ENCODE results near the gene CUL2. TPM values are rescaled to one million over a fixed set of nuclear protein-coding genes. Genes with fewer than 3 reads are reported as not detected.
"Not testable (repeated sequence)": the region's sequence is repeated elsewhere in the genome, so short reads cannot be mapped to it uniquely, and the experiment has no call there.

CUL2 gene
- total and polyA plus RNA-seq, 2 experiments from 2014 or later, result 17.2 to 38.3 TPM

GRCh38 chr10:34994565-34995142, 95.5 kb downstream of the CUL2 start:
- Histone ChIP-seq H3K4me2 (no peak overlapping the region), H3K4me3 (no peak overlapping the region), H3K4me1 (ENCODE audit: insufficient read depth) (no peaks in the 10 kb centered on the region), H2AFZ (no peak overlapping the region), H3F3A (replicated peaks; ENCODE audit: low read depth) (no peaks in the 10 kb centered on the region), H4K20me1 (replicated peaks; ENCODE audit: insufficient read depth) (no peaks in the 10 kb centered on the region), H3K36me3 (ENCODE audit: insufficient read depth) (no peaks in the 10 kb centered on the region), H3K79me2 (replicated peaks; ENCODE audit: insufficient read depth) (no peaks in the 10 kb centered on the region), H3K27ac (ENCODE audit: low read depth) (no peak overlapping the region), H3K27me3 (ENCODE audit: insufficient read depth) (no peaks in the 10 kb centered on the region), H3K9me2 (ENCODE audit: insufficient read depth) (no peaks in the 10 kb centered on the region)
- ATAC-seq (peak; percentile 91), DNase-seq (ENCODE audit: low spot score) (peak; percentile 99)
- no peaks in the 10 kb centered on the region; the same call in 1 of the 3 replicates for H3K9me3 Mint-ChIP-seq
- H3K27ac Mint-ChIP-seq, result 0 out of 2 replicates have a peak overlapping the region, but pooled peaks have one; percentile 47
- H3K27me3 Mint-ChIP-seq (ENCODE audit: insufficient read depth, low read depth, poor library complexity), result no peaks in the 10 kb centered on the region
- H3K4me1 Mint-ChIP-seq, result peaks cover 22% of the 10 kb centered on the region
- H3K4me3 Mint-ChIP-seq, result no peak overlapping the region
- TF ChIP-seq CTCF (conservative IDR thresholded peaks at IDR 0.05; ENCODE audit: low read depth in 2 of 2) (peak; percentile 75 to 91), EZH2 (IDR thresholded peaks at IDR 0.05; ENCODE audit: low read depth, unreplicated experiment) (no peak), CREB1 (CRISPR knock-in tag; IDR thresholded peaks at IDR 0.05; ENCODE audit: low read depth) (peak; percentile 70)
- no peaks in the 10 kb centered on the region; the same call in 2 of the 3 replicates for H3K36me3 Mint-ChIP-seq (ENCODE audit: low read depth)

- H3K27ac ChIP-seq (ENCODE audit: low read depth), result no peak overlapping the region
- DNase-seq (ENCODE audit: low spot score) (no peak), ATAC-seq (no peak)
- no peaks in the 10 kb centered on the region; the same call in 1 of the 3 replicates for H3K9me3 Mint-ChIP-seq
- H3K4me1 Mint-ChIP-seq, result peaks cover 22% of the 10 kb centered on the region
- H3K36me3 ChIP-seq (ENCODE audit: insufficient read depth), result no peaks in the 10 kb centered on the region
- H3K4me3 Mint-ChIP-seq, result no peak overlapping the region
- no peaks in the 10 kb centered on the region; the same call in 2 of the 3 replicates for H3K36me3 Mint-ChIP-seq (ENCODE audit: low read depth)
- H3K79me2 ChIP-seq (replicated peaks; ENCODE audit: insufficient read depth), result no peaks in the 10 kb centered on the region
- H3K27me3 Mint-ChIP-seq (ENCODE audit: insufficient read depth, low read depth, poor library complexity), result no peaks in the 10 kb centered on the region
- H4K20me1 ChIP-seq (replicated peaks; ENCODE audit: insufficient read depth), result no peaks in the 10 kb centered on the region
- H3K4me3 ChIP-seq, result no peak overlapping the region
- no peak overlapping the region for H3K27ac Mint-ChIP-seq
- H3K27me3 ChIP-seq (ENCODE audit: insufficient read depth), result no peaks in the 10 kb centered on the region
- H3K4me2 ChIP-seq, result no peak overlapping the region
- TF ChIP-seq CTCF (conservative IDR thresholded peaks at IDR 0.05; ENCODE audit: low read depth in 2 of 2), result no peak
- no peak for TF ChIP-seq EZH2 (IDR thresholded peaks at IDR 0.05; ENCODE audit: low read depth, unreplicated experiment)
- no peak for TF ChIP-seq JUNB (IDR thresholded peaks at IDR 0.05; ENCODE audit: unreplicated experiment)
- no peak for TF ChIP-seq ZNF331 (CRISPR knock-in tag; IDR thresholded peaks at IDR 0.05; ENCODE audit: low read depth)
- no peak for TF ChIP-seq REST (IDR thresholded peaks at IDR 0.05; ENCODE audit: unreplicated experiment)
- no peak for TF ChIP-seq CREB1 (CRISPR knock-in tag; IDR thresholded peaks at IDR 0.05; ENCODE audit: low read depth)
- no peak for TF ChIP-seq ZNF114 (CRISPR knock-in tag; IDR thresholded peaks at IDR 0.05)
- TF ChIP-seq EZH2phosphoT487 (IDR thresholded peaks at IDR 0.05; ENCODE audit: unreplicated experiment), result no peak
- no peak for TF ChIP-seq NANOG (IDR thresholded peaks at IDR 0.05; ENCODE audit: borderline replicate concordance)
- H3K9me2 ChIP-seq (ENCODE audit: insufficient read depth), result no peaks in the 10 kb centered on the region
- no peaks in the 10 kb centered on the region for H3F3A ChIP-seq (replicated peaks; ENCODE audit: low read depth)
- no peaks in the 10 kb centered on the region for H3K4me1 ChIP-seq (ENCODE audit: insufficient read depth)
- no peak overlapping the region for H2AFZ ChIP-seq
These were observed 96.4 kb downstream of the CUL2 start for GRCh38 chr10:34993782-34994181.

GRCh38 chr10:34991117-34991516, 99.0 kb downstream of the CUL2 start:
- peaks cover 21% of the 10 kb centered on the region for H3K4me1 Mint-ChIP-seq
- H3K27ac Mint-ChIP-seq, result not testable (repeated sequence)

More at GRCh38 chr10:34991117-34991516, 99.0 kb downstream of the CUL2 start:
- H3K9me3 Mint-ChIP-seq; ATAC-seq; DNase-seq (ENCODE audit: low spot score); H3K36me3 ChIP-seq (ENCODE audit: insufficient read depth); H3K4me3 ChIP-seq; H3K4me1 ChIP-seq (ENCODE audit: insufficient read depth); H3K9me2 ChIP-seq (ENCODE audit: insufficient read depth); H3K27me3 ChIP-seq (ENCODE audit: insufficient read depth); H3F3A ChIP-seq (replicated peaks; ENCODE audit: low read depth); H4K20me1 ChIP-seq (replicated peaks; ENCODE audit: insufficient read depth); H3K4me3 Mint-ChIP-seq; H2AFZ ChIP-seq; H3K79me2 ChIP-seq (replicated peaks; ENCODE audit: insufficient read depth); H3K36me3 Mint-ChIP-seq (ENCODE audit: low read depth); H3K4me2 ChIP-seq; H3K27ac ChIP-seq (ENCODE audit: low read depth); H3K27me3 Mint-ChIP-seq (ENCODE audit: insufficient read depth, low read depth, poor library complexity): not testable (repeated sequence)

All from GM23338 (cell line).